GM18870 (cell line): Measurements from ENCODE around the gene ATP2B1.
A peak's percentile ranks its signal among the peaks of the same experiment; 100 is the strongest.

Experiments
- ATAC-seq: cut with Tn5 transposase; IDR thresholded peaks from one replicate; pipeline ENCODE4 v1.9.1; 2021; ENCODE audit warnings: moderate library complexity; ENCODE audit not compliant: unreplicated experiment

Gene ATP2B1

DNA sequence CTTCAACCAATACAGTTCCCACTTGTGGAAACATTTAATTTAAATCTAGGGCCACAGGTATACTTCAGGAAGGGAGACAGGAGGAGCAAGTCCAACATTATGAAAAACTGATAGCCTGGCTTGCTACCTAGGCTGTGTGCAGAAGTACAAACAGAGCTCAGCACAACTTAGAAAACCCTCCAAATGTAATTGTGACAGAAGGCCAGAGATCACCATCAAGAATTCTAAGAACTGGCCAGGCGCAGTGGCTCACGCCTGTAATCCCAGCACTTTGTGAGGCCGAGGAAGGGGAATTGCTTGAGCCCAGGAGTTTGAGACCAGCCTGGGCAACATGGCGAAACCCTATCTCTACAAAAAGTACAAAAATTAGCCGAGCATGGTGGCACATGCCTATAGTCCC is 14.1 kb downstream of the ATP2B1 start:
- ATAC-seq: no peak

DNA sequence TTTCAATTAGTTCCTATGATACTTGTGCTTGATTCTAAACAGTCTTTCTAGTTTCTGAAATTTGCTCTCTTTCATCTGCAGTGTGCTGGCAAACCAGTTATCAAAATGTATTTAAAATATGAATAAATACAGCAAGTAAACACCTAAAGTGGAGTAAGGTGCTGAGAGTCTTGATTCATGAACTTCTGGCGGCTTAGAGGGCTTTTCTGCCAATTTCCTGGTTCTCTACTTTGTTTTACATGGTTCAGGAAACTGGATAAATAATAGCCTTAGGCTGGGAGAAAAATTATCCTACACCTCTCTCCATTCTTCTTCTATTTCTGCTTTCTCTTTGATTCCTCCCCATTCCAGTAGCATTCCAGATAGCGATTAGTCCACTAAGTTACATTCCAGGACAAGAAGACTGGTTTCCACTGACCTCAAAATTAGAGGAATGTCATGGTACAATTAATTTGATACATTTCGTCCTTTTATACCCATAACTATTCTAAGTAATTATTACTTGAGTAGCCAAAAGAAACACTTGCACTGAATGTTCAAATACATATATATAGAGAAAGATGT is 14.9 kb downstream of the ATP2B1 start:
- ATAC-seq: no peak

- ATAC-seq: no peak
Observed at GRCh38 chr12:89692439-89692838, 16.2 kb downstream of the ATP2B1 start.

GRCh38 chr12:89691659-89692058 is 17.0 kb downstream of the ATP2B1 start:
- ATAC-seq: no peak

- no peak for ATAC-seq
Observed at GRCh38 chr12:89690925-89691324, 17.7 kb downstream of the ATP2B1 start.

GRCh38 chr12:89689306-89689705 is 19.3 kb downstream of the ATP2B1 start:
- no peak for ATAC-seq

DNA sequence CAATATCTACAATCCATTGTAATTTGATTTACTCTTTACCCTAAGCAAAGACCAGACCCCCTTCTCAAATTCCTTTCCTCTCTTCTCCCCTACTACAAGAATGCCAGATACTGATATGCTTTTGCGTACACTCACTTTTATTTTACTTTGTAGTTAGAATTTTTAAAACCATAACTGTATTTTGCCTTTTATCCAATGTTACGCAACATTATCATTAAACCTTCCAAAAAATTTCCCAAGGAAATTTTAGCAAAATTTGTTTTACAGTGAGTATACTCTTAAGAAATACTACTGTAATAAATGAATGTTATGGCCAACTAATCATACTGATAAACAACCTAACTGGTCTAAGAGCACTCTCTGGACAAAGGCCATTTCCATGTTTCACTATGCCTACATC is 22.3 kb downstream of the ATP2B1 start:
- ATAC-seq: no peak

- no peak for ATAC-seq
Observed at GRCh38 chr12:89685363-89685972, 23.2 kb downstream of the ATP2B1 start.

GRCh38 chr12:89684136-89684535 is 24.5 kb downstream of the ATP2B1 start:
- no peak for ATAC-seq

- ATAC-seq: no peak
Observed at GRCh38 chr12:89682284-89682683, 26.4 kb downstream of the ATP2B1 start.

- ATAC-seq: no peak
Observed at GRCh38 chr12:89680409-89680808, 28.2 kb downstream of the ATP2B1 start.

GRCh38 chr12:89679631-89680030 is 29.0 kb downstream of the ATP2B1 start:
- ATAC-seq: no peak

GRCh38 chr12:89678225-89678624 is 30.4 kb downstream of the ATP2B1 start:
- ATAC-seq: no peak

DNA sequence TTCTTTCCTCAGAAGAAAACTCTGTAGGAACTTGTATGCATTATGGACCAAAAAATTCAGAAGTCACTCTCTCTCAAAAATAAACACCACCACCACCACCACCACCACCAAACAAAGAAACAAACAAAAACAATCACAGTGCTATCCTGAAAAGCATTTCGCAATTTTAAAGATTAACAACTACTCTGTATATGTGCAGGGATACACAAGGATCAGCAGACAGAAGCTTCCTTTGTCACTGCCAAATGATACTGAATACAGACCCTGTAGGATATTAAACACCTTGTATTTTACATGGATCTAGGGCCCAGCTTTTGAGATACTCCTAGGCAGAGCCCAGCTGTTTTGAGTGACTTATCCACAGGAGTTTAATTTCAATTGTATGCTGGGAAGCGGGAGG is 31.7 kb downstream of the ATP2B1 start:
- ATAC-seq: no peak

DNA sequence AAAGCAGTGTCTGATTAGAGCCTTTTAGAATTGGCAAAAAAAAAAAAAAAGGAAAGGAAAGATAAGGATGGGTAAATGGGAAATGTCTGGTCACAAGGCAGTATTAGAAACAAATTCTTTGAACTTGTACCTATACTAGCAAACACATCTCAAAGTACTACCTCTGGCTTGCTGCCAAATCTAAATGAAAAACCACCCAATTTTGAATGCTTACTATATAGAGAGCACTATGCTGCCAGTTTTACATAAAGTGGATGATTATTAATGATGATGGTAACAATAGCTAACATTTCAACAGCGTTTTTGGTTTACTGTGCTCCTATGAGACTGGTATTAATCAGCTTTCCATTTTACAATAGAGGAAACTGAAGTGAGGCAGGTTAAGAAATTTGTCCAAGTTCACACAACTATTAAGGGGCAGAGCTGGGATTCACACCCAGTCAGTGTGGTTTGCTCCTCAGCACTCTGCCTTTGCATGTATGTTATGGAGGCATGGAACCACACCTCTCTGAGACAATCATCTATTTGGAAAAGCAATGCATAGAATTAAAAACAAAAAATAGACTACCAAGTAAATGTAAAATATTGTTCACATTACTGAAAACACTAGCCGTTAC is 34.2 kb downstream of the ATP2B1 start:
- no peak for ATAC-seq

DNA sequence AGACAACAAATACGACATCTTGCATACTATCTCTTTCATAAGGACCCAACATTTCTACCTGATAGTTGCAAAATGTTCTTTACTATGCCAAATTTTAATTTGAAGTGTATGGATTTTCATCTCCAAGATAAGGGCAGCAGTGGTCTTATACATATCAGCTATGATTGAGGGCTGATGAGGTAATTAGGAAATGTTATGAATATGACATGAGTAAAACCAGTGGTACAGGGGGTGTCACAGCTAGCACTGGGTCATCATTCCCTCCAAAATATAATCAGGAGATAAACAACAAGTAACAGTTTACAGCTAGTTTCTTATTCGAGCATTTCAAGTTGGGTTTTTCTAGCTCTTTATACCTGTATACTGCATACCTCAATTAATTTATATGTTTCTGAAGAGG is 35.0 kb downstream of the ATP2B1 start:
- ATAC-seq: no peak

DNA sequence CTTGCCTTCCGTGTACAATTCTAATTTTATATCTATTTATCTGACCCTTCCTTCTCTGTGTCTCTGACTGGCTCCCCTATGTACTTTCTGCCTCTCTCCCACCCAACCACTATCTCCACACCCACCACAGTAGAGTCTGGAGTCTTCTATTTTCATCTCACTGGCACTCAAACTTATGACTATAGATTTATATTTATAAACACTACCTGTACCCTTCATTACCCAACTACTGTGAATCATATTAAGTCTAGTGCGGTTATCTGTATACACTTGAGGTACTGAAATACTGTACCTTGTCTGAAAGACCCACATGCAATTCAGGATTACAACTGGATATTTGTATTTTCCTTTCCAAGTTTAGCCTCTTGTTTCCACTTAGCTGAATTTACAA is 36.1 kb downstream of the ATP2B1 start:
- ATAC-seq: no peak

DNA sequence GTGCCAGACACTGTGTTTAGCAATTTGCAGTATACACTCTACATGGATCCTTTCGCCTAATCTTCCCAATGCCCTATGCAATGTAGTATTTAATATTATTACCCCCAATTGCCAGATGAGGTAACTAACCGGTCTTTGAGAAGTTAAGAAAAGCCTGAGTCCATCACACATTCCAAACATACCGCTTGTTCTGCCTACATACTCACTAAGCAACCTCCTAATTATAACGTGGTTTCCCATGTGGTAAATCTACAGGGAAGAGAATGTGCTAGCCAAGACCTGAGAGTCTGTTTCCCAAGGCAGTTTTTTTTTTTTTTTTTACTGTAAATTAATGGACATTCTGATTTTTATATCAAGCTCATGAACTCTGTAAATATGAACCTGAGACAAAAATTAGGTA is 37.2 kb downstream of the ATP2B1 start:
- peak; percentile 4 for ATAC-seq

GRCh38 chr12:89669197-89669596 is 39.4 kb downstream of the ATP2B1 start:
- ATAC-seq: no peak

- no peak for ATAC-seq
Observed at GRCh38 chr12:89665556-89665955, 43.1 kb downstream of the ATP2B1 start.

- no peak for ATAC-seq
Observed at GRCh38 chr12:89664441-89664840, 44.2 kb downstream of the ATP2B1 start.

GRCh38 chr12:89663577-89664357 is 44.9 kb downstream of the ATP2B1 start:
- peak; percentile 80 for ATAC-seq
